NB4 (cell line): ENCODE data around the gene SRP68.

ENCODE experiments used
- DNase-seq: peaks from one replicate; pipeline ENCODE4 v3.0.0; 2010; ENCODE audit warnings: low read depth
- H3K4me3 ChIP-seq: one replicate; pipeline ENCODE4 v1.5.1; 2011; ENCODE audit warnings: mild to moderate bottlenecking, low read depth, low read length, moderate library complexity
- CTCF ChIP-seq: IDR thresholded peaks from one replicate; pipeline ENCODE4 v1.5.1; 2012; ENCODE audit warnings: low read depth, low read length
- MYC ChIP-seq: IDR thresholded peaks from 2 replicates; pipeline ENCODE4 v1.6.1; 2011; ENCODE audit warnings: low read depth, low read length
- POLR2A ChIP-seq: IDR thresholded peaks from 2 replicates; pipeline ENCODE4 v1.6.1; 2011; ENCODE audit warnings: mild to moderate bottlenecking; ENCODE audit not compliant: insufficient read length; ENCODE audit errors: extremely low read depth
- TF ChIP-seq, protein P1 (sequence below): IDR thresholded peaks from 2 replicates; pipeline ENCODE4 v1.6.1; 2011; ENCODE audit warnings: low read depth, low read length

The SRP68 gene

GRCh38 chr17:76000755-76001521, 71.4 kb downstream of the SRP68 start, which contains the start of gene CDK3:
TSS of gene CDK3 (plus strand) at chr17:76000855. CDS start at chr17:76001426, 571 bp downstream.
- DNase-seq, result no peak
- H3K4me3 ChIP-seq, result no peak within 1 kb of the TSS
- TF ChIP-seq POLR2A, result no peak
- TF ChIP-seq, protein P1, sequence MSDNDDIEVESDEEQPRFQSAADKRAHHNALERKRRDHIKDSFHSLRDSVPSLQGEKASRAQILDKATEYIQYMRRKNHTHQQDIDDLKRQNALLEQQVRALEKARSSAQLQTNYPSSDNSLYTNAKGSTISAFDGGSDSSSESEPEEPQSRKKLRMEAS, result no peak
- no peak for TF ChIP-seq MYC
- TF ChIP-seq CTCF, result no peak

GRCh38 chr17:76000016-76000754, 72.1 kb downstream of the SRP68 start:
- H3K4me3 ChIP-seq, result no peak overlapping the region
- no peak for TF ChIP-seq POLR2A
- TF ChIP-seq, protein P1, result 0 out of 2 replicates have a peak, but pooled peaks have one; percentile 35
- peak; percentile 83 for TF ChIP-seq CTCF
- peak; percentile 71 for DNase-seq

DNA sequence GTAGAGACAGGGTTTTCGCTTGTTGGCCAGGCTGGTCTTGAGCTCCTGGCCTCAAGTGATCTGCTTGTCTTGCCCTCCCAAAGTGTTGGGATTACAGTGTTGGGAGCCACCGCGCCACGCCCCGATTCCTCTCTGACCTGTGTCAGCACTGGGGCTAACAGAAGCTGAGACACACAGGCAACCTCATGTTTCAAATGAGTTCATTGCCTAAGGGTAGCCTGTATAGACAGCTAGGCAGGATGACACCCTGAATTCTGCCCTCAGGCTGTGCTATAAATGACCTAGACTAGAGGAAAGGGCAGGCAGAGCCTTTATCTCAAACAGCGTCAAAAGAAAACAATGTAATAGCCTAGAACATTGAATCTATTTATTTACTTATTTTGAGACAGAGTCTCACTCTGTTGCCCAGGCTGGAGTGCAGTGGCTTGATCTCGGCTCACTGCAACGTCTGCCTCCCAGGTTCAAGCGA, 74.0 kb downstream of the SRP68 start:
- H3K4me3 ChIP-seq, result no peak overlapping the region
- no peak for TF ChIP-seq CTCF
- no peak for DNase-seq

GRCh38 chr17:75996665-75997590, 75.4 kb downstream of the SRP68 start:
- DNase-seq, result peak; percentile 93
- TF ChIP-seq MYC, result peak; percentile 61; the same call in 1 of the 2 replicates
- TF ChIP-seq, protein P1, result no peak
- peak overlapping the region; percentile 16 for H3K4me3 ChIP-seq

- no peak overlapping the region for H3K4me3 ChIP-seq
- no peak for DNase-seq
- no peak for TF ChIP-seq POLR2A
- TF ChIP-seq, protein P1, result no peak
These were observed 76.9 kb downstream of the SRP68 start for GRCh38 chr17:75995385-75995925.

DNA sequence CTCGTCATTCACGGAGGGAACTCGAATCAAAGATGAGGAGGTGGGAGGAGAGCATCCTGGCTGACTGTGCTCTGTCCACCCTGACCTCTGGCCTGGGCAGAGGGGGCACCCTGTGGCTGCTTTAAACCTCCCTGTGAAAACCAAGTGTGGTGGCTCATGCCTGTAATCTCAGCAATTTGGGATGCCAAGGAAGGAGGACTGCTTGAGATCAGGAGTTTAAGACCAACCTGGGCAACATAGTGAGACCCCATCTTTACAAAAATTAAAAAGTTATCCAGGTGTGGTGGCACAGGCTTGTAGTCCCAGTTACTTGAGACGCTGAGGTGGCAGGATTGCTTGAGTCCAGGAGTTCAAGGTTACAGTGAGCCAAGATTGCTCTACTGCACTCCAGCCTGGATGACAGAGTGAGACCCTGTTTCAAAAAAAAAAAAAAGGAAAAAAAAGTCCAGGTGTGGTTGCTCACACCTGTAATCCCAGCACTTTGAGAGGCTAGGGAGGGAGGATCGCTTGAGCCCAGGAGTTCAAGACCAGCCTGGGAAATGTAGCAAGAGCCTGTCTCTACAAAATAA, 77.4 kb downstream of the SRP68 start:
- DNase-seq, result no peak
- no peak overlapping the region for H3K4me3 ChIP-seq
- TF ChIP-seq, protein P1, result no peak
- TF ChIP-seq MYC (no peak), POLR2A (no peak)
